ENCODE measurements around the gene ZNF581.

ZNF581 gene

GRCh38 chr19:55680339-55681130, 37.1 kb downstream of the ZNF581 start:
- no peak for DNase-seq (ENCODE audit: low read depth)

GRCh38 chr19:55681131-55682092, 38.0 kb downstream of the ZNF581 start:
- DNase-seq (ENCODE audit: low read depth), result no peak

DNA sequence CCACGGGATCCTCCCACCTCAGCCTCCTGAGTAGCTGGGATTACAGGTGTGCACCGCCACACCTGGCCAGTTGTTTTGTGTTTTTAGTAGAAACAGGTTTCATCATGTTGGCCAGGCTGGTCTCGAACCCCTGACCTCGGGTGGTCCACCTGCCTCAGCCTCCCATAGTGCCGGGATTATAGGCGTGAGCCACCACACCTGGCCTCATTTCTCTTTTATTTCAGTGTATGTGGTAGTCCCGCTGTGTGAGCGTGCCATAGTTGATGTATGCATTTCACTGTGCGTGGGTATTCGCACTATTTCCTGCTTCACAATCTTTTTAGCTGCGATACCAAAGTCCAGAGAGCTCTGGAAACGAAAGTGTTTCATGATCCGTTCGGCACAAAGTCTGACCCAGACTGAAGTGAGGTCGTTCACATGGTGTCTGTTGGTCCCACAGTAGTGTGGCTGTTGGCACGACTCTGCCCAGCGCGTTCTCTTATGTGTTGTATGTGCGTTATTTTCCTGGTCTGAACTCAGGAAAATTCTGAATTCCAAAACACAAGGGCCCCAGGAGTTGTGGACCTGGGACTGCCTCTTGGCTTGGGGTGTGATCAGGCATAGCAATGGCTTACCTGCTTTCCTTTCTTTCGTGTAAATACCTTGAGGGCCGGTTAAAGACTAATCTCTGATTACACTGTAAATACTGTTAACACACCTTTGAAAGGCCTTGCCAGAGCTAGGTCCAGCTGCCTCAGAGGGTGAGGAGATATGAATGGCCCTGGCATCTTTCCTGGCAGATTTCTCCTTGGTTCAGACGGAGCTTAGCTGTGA, 40.2 kb downstream of the ZNF581 start:
- no peak for DNase-seq (ENCODE audit: low read depth)

GRCh38 chr19:55684946-55685681, 41.7 kb downstream of the ZNF581 start:
- DNase-seq (ENCODE audit: low read depth), result no peak

DNA sequence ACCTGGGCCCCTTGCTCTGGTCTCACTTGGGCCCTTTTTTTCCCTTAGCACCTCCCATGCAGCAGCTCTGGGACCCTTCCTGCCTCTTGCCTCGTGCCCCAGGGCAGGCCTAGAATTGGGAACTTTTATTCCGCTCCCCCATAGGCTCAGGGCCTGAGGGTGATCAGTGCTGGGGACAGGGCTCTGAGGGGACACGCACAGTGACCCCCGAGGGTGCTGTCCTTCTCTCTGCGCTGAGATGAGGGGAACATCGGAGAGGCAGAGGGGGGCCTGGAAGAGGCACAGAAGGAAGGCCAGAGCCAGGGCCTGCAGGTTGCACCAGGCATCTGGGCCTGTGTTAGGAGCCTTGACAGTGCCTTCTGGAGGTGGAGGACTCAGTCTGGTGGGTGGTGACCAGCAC, 42.3 kb downstream of the ZNF581 start:
- no peak for DNase-seq (ENCODE audit: low read depth)

- no peak for DNase-seq (ENCODE audit: low read depth)
These were observed 43.0 kb downstream of the ZNF581 start for GRCh38 chr19:55686311-55687050.

- no peak for DNase-seq (ENCODE audit: low read depth)
These were observed 44.1 kb downstream of the ZNF581 start for GRCh38 chr19:55687281-55688201.

DNA sequence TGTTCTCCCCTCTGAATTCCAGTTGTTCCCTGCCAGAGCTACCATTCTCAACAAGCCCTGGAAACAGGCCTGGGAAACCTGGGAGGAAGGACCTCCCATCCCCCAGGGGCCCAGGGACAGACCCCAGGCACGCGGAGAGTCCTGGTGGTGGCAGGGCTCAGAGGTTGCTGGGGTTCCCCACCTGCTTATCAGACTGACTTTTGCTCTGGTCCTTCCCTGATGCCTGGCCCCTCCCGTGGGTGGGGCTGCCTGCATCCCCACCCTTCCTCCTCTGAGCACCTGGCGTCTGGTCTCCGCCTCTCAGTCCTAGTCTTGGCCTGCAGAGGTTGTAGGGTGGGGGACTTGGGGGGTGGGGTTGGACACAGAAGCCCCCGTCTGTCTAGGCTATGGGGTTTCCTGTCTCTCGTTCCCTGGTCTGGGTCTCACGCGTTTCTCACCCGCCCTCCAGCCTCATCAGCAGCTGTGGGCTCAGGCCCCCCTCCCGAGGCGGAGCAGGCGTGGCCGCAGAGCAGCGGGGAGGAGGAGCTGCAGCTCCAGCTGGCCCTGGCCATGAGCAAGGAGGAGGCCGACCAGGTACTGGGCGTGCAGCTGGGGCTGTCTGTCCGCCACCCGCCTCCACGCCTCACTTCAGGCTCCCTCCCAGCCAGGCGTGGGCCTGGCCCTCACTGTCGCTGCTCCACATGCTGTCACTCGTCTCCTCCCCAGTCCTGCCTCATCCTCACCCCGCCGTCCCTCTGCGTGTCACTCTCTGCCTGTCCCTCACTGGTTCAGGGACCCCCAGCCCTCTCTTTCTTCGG, 45.2 kb downstream of the ZNF581 start:
- DNase-seq (ENCODE audit: low read depth), result no peak

GRCh38 chr19:55689411-55690108, 46.1 kb downstream of the ZNF581 start:
- DNase-seq (ENCODE audit: low read depth), result no peak

GRCh38 chr19:55690109-55690768, 46.8 kb downstream of the ZNF581 start:
- no peak for DNase-seq (ENCODE audit: low read depth)

- no peak for DNase-seq (ENCODE audit: low read depth)
These were observed 47.5 kb downstream of the ZNF581 start for GRCh38 chr19:55690769-55691545.

DNA sequence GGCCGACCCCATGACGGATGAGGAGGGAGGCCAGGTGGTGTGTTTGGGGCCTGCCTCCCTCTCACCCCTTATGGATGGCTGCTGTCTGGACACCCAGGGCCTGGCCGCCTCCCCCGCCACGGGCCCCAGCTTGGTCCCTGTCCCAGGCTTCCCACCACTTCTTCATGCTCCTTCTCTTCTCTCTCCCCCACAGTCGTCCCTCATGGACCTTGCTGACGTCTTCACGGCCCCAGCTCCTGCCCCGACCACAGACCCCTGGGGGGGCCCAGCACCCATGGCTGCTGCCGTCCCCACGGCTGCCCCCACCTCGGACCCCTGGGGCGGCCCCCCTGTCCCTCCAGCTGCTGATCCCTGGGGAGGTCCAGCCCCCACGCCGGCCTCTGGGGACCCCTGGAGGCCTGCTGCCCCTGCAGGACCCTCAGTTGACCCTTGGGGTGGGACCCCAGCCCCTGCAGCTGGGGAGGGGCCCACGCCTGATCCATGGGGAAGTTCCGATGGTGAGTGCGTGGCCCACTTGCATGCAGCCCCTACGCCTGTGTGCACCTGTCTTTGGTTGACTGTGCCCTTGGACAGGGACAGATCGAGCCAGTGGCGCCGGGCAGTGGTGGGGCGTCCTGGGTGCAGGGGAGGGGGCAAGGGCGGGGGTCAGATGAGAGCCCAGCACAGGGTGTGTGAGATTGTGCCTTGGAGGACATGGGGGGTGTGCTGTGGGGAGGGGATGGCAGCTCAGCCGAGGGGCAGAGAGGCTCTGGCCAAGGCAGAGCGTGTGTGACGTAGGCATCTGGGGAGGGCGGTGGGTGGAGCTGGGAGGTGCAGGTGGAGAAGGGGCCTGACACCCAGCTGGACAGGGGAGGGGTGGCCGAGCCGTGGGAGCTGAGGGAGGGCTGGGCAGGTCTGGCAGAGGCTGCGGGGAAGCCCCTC, 48.4 kb downstream of the ZNF581 start:
- DNase-seq (ENCODE audit: low read depth), result no peak

- DNase-seq (ENCODE audit: low read depth), result no peak
These were observed 49.2 kb downstream of the ZNF581 start for GRCh38 chr19:55692681-55693081.

DNA sequence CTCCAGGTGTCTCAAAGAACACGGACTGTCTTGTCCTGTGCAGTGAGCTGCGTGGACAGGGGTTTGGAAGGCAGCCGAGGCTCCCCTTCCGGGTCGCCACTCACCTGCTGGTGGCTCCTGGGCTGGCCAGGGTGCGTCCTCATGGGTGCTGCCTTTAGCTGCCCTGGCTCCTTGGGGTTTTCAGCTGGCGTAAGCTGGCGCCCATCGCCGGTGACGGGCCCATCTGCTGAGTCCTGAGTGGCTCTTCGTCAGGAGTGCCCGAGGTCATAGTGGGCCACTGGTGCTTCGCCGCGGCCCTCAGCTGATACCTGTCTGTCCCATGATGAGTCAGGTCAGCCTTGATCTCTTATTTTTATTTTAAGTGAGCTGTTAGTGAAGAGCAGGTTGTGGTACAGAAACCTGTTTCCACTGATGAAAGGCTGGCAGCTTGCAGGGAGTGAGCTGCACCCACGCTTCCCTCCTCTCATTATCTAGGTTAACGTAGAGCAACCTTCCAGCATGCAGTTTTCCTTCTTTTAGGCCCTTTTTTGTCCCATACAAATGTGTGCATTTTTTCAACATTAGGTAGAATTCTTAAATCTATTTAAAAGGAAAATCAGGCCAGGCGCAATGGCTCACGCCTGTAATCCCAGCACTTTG, 50.0 kb downstream of the ZNF581 start:
- DNase-seq (ENCODE audit: low read depth), result no peak

DNA sequence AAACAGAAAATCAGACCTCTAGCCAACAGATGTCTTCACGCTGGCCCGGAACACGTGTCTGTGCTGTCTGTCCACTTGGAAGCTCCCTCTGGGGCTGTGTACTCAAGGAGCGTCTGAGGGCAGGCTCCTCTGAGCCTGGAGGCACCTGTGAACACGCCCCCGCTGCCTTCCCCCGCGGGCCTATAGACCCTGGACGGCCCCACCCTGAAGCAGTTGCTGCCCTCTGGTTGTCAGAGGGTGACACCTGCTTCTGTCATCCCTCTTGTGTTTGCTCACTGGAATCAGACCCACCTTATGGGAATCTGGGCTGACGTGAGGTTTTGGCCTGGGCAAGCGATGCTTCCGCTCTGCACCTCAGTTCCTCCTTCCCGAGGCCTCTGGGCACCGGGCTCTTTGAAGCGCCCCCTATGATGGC, 50.8 kb downstream of the ZNF581 start:
- DNase-seq (ENCODE audit: low read depth), result no peak

All from stimulated activated CD4-positive, alpha-beta T cell treated with anti-CD3 and anti-CD28 coated beads, Interleukin-2, amount 100 ng/mL, for 4 hours (primary cell).